Measurements from ENCODE around the gene ARHGAP31. TPM values are rescaled to one million over a fixed set of nuclear protein-coding genes. Genes with fewer than 3 reads are reported as not detected.
"Not testable (repeated sequence)": the region's sequence is repeated elsewhere in the genome, so short reads cannot be mapped to it uniquely, and the experiment has no call there.

ARHGAP31 gene
- total RNA-seq, 1 experiment from 2014 or later = 7.2 TPM

- TF ChIP-seq AFF4 (CRISPR knock-in tag; IDR thresholded peaks at IDR 0.05; ENCODE audit: borderline replicate concordance) (no peak), ATF3 (CRISPR knock-in tag; conservative IDR thresholded peaks at IDR 0.05) (no peak), ATF1 (CRISPR knock-in tag; IDR thresholded peaks at IDR 0.05) (no peak), ZNF219 (CRISPR knock-in tag; IDR thresholded peaks at IDR 0.05; ENCODE audit: borderline replicate concordance) (no peak)
These were observed 57.9 kb downstream of the ARHGAP31 start (continued) for GRCh38 chr3:119352034-119352609.

GRCh38 chr3:119352863-119353527 is 58.8 kb downstream of the ARHGAP31 start:
- DNase-seq (ENCODE audit: low spot score) = no peak
- TF ChIP-seq NR1H2 (CRISPR knock-in tag; IDR thresholded peaks at IDR 0.05) (no peak), IRF2 (CRISPR knock-in tag; IDR thresholded peaks at IDR 0.05; ENCODE audit: borderline replicate concordance, low read depth) (no peak), ZNF232 (CRISPR knock-in tag; IDR thresholded peaks at IDR 0.05) (no peak), ZNF671 (CRISPR knock-in tag; IDR thresholded peaks at IDR 0.05) (no peak), STAT6 (CRISPR knock-in tag; conservative IDR thresholded peaks at IDR 0.05; ENCODE audit: low read depth) (no peak), GTF2I (CRISPR knock-in tag; conservative IDR thresholded peaks at IDR 0.05) (no peak), IRF1 (CRISPR knock-in tag; IDR thresholded peaks at IDR 0.05) (no peak), PRRX2 (CRISPR knock-in tag; IDR thresholded peaks at IDR 0.05) (no peak), ZBTB43 (CRISPR knock-in tag; IDR thresholded peaks at IDR 0.05) (no peak)

GRCh38 chr3:119355608-119356007 is 61.4 kb downstream of the ARHGAP31 start:
- peaks cover 68% of the 10 kb centered on the region for H3K4me1 Mint-ChIP-seq
- H3K4me3 Mint-ChIP-seq; H3K27me3 Mint-ChIP-seq (ENCODE audit: low read depth); H3K9me3 Mint-ChIP-seq; POLR2A ChIA-PET; H3K36me3 Mint-ChIP-seq; DNase-seq (ENCODE audit: low spot score); H3K27ac Mint-ChIP-seq; ATAC-seq: not testable (repeated sequence)
- CTCF ChIA-PET = interaction anchor here (3.0 kb wide), 1 partner anchor 33 kb away, joined by 7 read pairs; no protein-coding TSS in a partner anchor

More at GRCh38 chr3:119352863-119353527, 58.8 kb downstream of the ARHGAP31 start:
- peaks cover 66% of the 10 kb centered on the region for H3K4me1 Mint-ChIP-seq
- peaks cover 3% of the 10 kb centered on the region; the same call in 1 of the 2 replicates for H3K9me3 Mint-ChIP-seq
- peak; percentile 10 for ATAC-seq
- ChIA-PET CTCF (interaction anchor here (0.5 to 3.0 kb wide), 23 partner anchors 9 to 255 kb away, joined by 3 to 28 read pairs (median 4); partner anchors contain the start of genes ARHGAP31, B4GALT4 and TEX55), POLR2A (interaction anchor here (1.1 to 1.7 kb wide), 3 partner anchors 8 to 112 kb away, joined by 5 to 6 read pairs (median 5); partner anchors contain the start of gene B4GALT4)
- no peaks in the 10 kb centered on the region for H3K27me3 Mint-ChIP-seq (ENCODE audit: low read depth)
- peaks cover 3% of the 10 kb centered on the region; the same call in 1 of the 2 replicates for H3K36me3 Mint-ChIP-seq
- H3K27ac Mint-ChIP-seq = 0 out of 2 replicates have a peak overlapping the region, but pooled peaks have one; percentile 48
- H3K4me3 Mint-ChIP-seq = no peak overlapping the region

Measured in WTC11 (cell line).